ENCODE measurements around the gene ATP13A4.

The ATP13A4 gene

GRCh38 chr3:193378706-193379105, 176.0 kb downstream of the ATP13A4 start, which contains the start of gene ATP13A5:
Gene ATP13A5, minus strand, starts transcription at chr3:193378753. Its CDS starts 28 bp downstream, at chr3:193378725.
- no peak for ATAC-seq
- TF ChIP-seq ESRRG (CRISPR knock-in tag; IDR thresholded peaks at IDR 0.05) (no peak), GLIS3 (CRISPR knock-in tag; IDR thresholded peaks at IDR 0.05) (no peak), RARB (CRISPR knock-in tag; IDR thresholded peaks at IDR 0.05) (no peak), SNAI2 (CRISPR knock-in tag; IDR thresholded peaks at IDR 0.05) (no peak), PPARA (CRISPR knock-in tag; IDR thresholded peaks at IDR 0.05; ENCODE audit: borderline replicate concordance) (no peak), BACH2 (CRISPR knock-in tag; IDR thresholded peaks at IDR 0.05; ENCODE audit: borderline replicate concordance) (no peak), CREB5 (CRISPR knock-in tag; IDR thresholded peaks at IDR 0.05; ENCODE audit: low read depth) (no peak), ZC3H10 (CRISPR knock-in tag; IDR thresholded peaks at IDR 0.05) (no peak), ARNTL (CRISPR knock-in tag; IDR thresholded peaks at IDR 0.05; ENCODE audit: borderline replicate concordance, low read depth) (no peak), TCF4 (CRISPR knock-in tag; IDR thresholded peaks at IDR 0.05; ENCODE audit: borderline replicate concordance) (no peak), POU6F1 (CRISPR knock-in tag; IDR thresholded peaks at IDR 0.05; ENCODE audit: borderline replicate concordance, low read depth) (no peak), ZNF565 (CRISPR knock-in tag; conservative IDR thresholded peaks at IDR 0.05; ENCODE audit: low read depth) (no peak), CSDC2 (CRISPR knock-in tag; IDR thresholded peaks at IDR 0.05) (no peak), PATZ1 (CRISPR knock-in tag; IDR thresholded peaks at IDR 0.05; ENCODE audit: borderline replicate concordance) (no peak)

- TF ChIP-seq CSRNP3 (CRISPR knock-in tag; IDR thresholded peaks at IDR 0.05) = no peak
- no peak for TF ChIP-seq ESRRG (CRISPR knock-in tag; IDR thresholded peaks at IDR 0.05)
- TF ChIP-seq ZNF565 (CRISPR knock-in tag; conservative IDR thresholded peaks at IDR 0.05; ENCODE audit: low read depth) = no peak
- ATAC-seq = no peak
Measured at GRCh38 chr3:193377591-193377990, 177.1 kb downstream of the ATP13A4 start.

GRCh38 chr3:193375614-193376013, 179.1 kb downstream of the ATP13A4 start:
- TF ChIP-seq ZFP30 (CRISPR knock-in tag; IDR thresholded peaks at IDR 0.05) (no peak), GLIS3 (CRISPR knock-in tag; IDR thresholded peaks at IDR 0.05) (no peak), POU6F1 (CRISPR knock-in tag; IDR thresholded peaks at IDR 0.05; ENCODE audit: borderline replicate concordance, low read depth) (no peak), PPARA (CRISPR knock-in tag; IDR thresholded peaks at IDR 0.05; ENCODE audit: borderline replicate concordance) (no peak)
- no peak for ATAC-seq

- no peak for ATAC-seq
- TF ChIP-seq RARB (CRISPR knock-in tag; IDR thresholded peaks at IDR 0.05) = no peak
- no peak for TF ChIP-seq ZFP3 (CRISPR knock-in tag; IDR thresholded peaks at IDR 0.05)
- no peak for TF ChIP-seq GLIS3 (CRISPR knock-in tag; IDR thresholded peaks at IDR 0.05)
- TF ChIP-seq CSDC2 (CRISPR knock-in tag; IDR thresholded peaks at IDR 0.05) = no peak
- no peak for TF ChIP-seq OSR1 (CRISPR knock-in tag; IDR thresholded peaks at IDR 0.05)
- TF ChIP-seq ESRRG (CRISPR knock-in tag; IDR thresholded peaks at IDR 0.05) = no peak
- no peak for TF ChIP-seq POU6F1 (CRISPR knock-in tag; IDR thresholded peaks at IDR 0.05; ENCODE audit: borderline replicate concordance, low read depth)
- TF ChIP-seq BACH2 (CRISPR knock-in tag; IDR thresholded peaks at IDR 0.05; ENCODE audit: borderline replicate concordance) = no peak
- TF ChIP-seq ARNTL (CRISPR knock-in tag; IDR thresholded peaks at IDR 0.05; ENCODE audit: borderline replicate concordance, low read depth) = no peak
- TF ChIP-seq SNAI2 (CRISPR knock-in tag; IDR thresholded peaks at IDR 0.05) = no peak
- no peak for TF ChIP-seq CREB5 (CRISPR knock-in tag; IDR thresholded peaks at IDR 0.05; ENCODE audit: low read depth)
- TF ChIP-seq ZNF8 (CRISPR knock-in tag; IDR thresholded peaks at IDR 0.05) = no peak
Measured at GRCh38 chr3:193372783-193373182, 181.9 kb downstream of the ATP13A4 start.
